HL-60 (cell line): ENCODE results near the gene CNGA2.

Source experiments
- DNase-seq, 2 experiments: peaks; one replicate each; pipeline ENCODE4 v3.0.0-alpha.2; 2010 to 2020; ENCODE audit warnings: low read depth in 1 of 2, low spot score in 1 of 2
- H3K27ac ChIP-seq: fragments of 250-450 bp; sonication (Bioruptor Pico); replicated peaks from 2 replicates; pipeline ENCODE4 v1.5.1; 2020; ENCODE audit warnings: mild to moderate bottlenecking, moderate library complexity
- H3K27me3 ChIP-seq: fragments of 250-450 bp; sonication (Bioruptor Pico); 2 replicates; pipeline ENCODE4 v1.5.1; 2021; ENCODE audit warnings: mild to moderate bottlenecking, moderate library complexity; ENCODE audit not compliant: insufficient read depth, poor library complexity, severe bottlenecking
- H3K4me3 ChIP-seq: replicated peaks from 2 replicates; pipeline ENCODE4 v1.5.1; 2011; ENCODE audit warnings: mild to moderate bottlenecking, control low read depth, low read length; ENCODE audit not compliant: insufficient read depth
- CTCF ChIP-seq: IDR thresholded peaks from one replicate; pipeline ENCODE4 v1.5.1; 2011; ENCODE audit warnings: low read length, control low read depth, inconsistent platforms; ENCODE audit not compliant: insufficient read depth
- GABPA ChIP-seq: IDR thresholded peaks from 2 replicates; pipeline ENCODE4 v1.6.1; 2012; ENCODE audit warnings: low read depth
- POLR2AphosphoS5 ChIP-seq: IDR thresholded peaks from 2 replicates; pipeline ENCODE4 v1.6.1; 2012; ENCODE audit warnings: low read depth
- REST ChIP-seq: IDR thresholded peaks from 2 replicates; pipeline ENCODE4 v1.6.1; 2012; ENCODE audit warnings: low read depth; ENCODE audit not compliant: insufficient replicate concordance
- SPI1 ChIP-seq: IDR thresholded peaks from 2 replicates; pipeline ENCODE4 v1.6.1; 2012; ENCODE audit warnings: low read depth, mild to moderate bottlenecking, borderline replicate concordance

Gene CNGA2

GRCh38 chrX:151724563-151725337 lies 9.8 kb upstream of the CNGA2 start:
- DNase-seq: no peak
- TF ChIP-seq REST (no peak), POLR2AphosphoS5 (no peak), GABPA (no peak)
- no peaks in the 10 kb centered on the region for H3K27me3 ChIP-seq
- no peak overlapping the region for H3K27ac ChIP-seq
- no peak overlapping the region for H3K4me3 ChIP-seq

GRCh38 chrX:151725338-151725614 lies 9.3 kb upstream of the CNGA2 start:
- no peak overlapping the region for H3K27ac ChIP-seq
- TF ChIP-seq POLR2AphosphoS5 (no peak), GABPA (no peak), REST (no peak), CTCF (no peak), SPI1 (no peak)
- DNase-seq: no peak
- no peaks in the 10 kb centered on the region for H3K27me3 ChIP-seq
- no peak overlapping the region for H3K4me3 ChIP-seq

GRCh38 chrX:151726751-151727150 lies 7.8 kb upstream of the CNGA2 start:
- no peak for TF ChIP-seq SPI1
- no peak for TF ChIP-seq REST
- TF ChIP-seq CTCF: no peak
- TF ChIP-seq POLR2AphosphoS5: no peak
- no peak for TF ChIP-seq GABPA
- no peak for DNase-seq
- Histone ChIP-seq H3K27ac (no peak overlapping the region), H3K4me3 (no peak overlapping the region), H3K27me3 (no peaks in the 10 kb centered on the region)
